Stomach (tissue), 4 donors: ENCODE results near the gene CYTH2.

Experiments used
- EP300 ChIP-seq: sonication (generic); formaldehyde crosslinking; IDR thresholded peaks from one replicate; pipeline ENCODE4 v1.6.1; 2017; ENCODE audit warnings: antibody characterized with exemption
- TF ChIP-seq, protein P1 (sequence below), 7 experiments: fragments of 450-650 bp in 4 of 7; fragments of 200-600 bp in 3 of 7; sonication (generic) in 3 of 7; IDR thresholded peaks; one replicate each; pipeline ENCODE4 v1.5.1; 2016 to 2019; ENCODE audit warnings: antibody characterized with exemption in 7 of 7, control low read depth in 2 of 7, mild to moderate bottlenecking in 1 of 7

DNA sequence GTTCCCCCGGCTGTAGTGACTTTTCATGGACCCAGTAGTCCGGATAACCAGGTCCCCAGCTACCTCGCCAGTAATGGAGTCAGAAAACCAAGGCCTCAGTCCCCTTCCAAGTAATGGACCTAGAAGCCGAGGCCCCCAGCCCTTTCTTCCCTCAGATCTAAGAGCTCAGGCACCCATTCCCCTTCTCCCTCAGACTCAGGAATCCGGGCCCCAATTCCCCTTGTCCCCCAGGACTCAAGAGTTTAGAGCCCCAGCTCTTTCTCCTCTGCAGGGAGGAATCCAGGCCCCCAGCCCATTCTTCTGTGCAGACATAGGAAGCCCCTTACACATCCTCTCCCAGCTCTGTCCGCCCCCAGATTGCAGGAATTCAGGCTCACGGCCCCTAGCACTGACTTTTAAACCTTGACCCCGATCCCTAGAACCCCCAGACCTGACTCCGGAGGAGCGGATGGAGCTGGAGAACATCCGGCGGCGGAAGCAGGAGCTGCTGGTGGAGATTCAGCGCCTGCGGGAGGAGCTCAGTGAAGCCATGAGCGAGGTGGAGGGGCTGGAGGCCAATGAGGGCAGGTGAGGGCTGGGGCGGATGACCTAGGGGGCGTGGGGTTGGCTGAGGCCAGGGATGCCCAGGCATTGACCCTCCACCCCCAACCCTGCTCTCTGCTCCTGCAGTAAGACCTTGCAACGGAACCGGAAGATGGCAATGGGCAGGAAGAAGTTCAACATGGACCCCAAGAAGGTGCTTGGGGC lies 938 bp downstream of the CYTH2 start:
- no peak for TF ChIP-seq EP300
- TF ChIP-seq, protein P1, sequence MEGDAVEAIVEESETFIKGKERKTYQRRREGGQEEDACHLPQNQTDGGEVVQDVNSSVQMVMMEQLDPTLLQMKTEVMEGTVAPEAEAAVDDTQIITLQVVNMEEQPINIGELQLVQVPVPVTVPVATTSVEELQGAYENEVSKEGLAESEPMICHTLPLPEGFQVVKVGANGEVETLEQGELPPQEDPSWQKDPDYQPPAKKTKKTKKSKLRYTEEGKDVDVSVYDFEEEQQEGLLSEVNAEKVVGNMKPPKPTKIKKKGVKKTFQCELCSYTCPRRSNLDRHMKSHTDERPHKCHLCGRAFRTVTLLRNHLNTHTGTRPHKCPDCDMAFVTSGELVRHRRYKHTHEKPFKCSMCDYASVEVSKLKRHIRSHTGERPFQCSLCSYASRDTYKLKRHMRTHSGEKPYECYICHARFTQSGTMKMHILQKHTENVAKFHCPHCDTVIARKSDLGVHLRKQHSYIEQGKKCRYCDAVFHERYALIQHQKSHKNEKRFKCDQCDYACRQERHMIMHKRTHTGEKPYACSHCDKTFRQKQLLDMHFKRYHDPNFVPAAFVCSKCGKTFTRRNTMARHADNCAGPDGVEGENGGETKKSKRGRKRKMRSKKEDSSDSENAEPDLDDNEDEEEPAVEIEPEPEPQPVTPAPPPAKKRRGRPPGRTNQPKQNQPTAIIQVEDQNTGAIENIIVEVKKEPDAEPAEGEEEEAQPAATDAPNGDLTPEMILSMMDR (IDR thresholded peaks at IDR 0.05), result no peak
